OCI-LY7 (cell line): Measurements from ENCODE around the gene CTNND2.

ENCODE experiments used
- EZH2phosphoT487 ChIP-seq: fragments of 200-600 bp; sonication (generic); IDR thresholded peaks from 2 replicates; pipeline ENCODE4 v1.6.1; 2018; ENCODE audit warnings: low read depth, borderline replicate concordance, mild to moderate bottlenecking, mixed run types, antibody characterized with exemption, low read length, moderate library complexity, mixed read lengths
- TF ChIP-seq, protein P1 (sequence below): fragments of 200-600 bp; sonication (generic); conservative IDR thresholded peaks from 2 replicates; pipeline ENCODE4 v1.5.1; 2014; ENCODE audit warnings: mild to moderate bottlenecking, antibody characterized with exemption, low read length, moderate library complexity, mixed read lengths

GRCh38 chr5:11121885-11122284 is 782.4 kb downstream of the CTNND2 start:
- TF ChIP-seq, protein P1, sequence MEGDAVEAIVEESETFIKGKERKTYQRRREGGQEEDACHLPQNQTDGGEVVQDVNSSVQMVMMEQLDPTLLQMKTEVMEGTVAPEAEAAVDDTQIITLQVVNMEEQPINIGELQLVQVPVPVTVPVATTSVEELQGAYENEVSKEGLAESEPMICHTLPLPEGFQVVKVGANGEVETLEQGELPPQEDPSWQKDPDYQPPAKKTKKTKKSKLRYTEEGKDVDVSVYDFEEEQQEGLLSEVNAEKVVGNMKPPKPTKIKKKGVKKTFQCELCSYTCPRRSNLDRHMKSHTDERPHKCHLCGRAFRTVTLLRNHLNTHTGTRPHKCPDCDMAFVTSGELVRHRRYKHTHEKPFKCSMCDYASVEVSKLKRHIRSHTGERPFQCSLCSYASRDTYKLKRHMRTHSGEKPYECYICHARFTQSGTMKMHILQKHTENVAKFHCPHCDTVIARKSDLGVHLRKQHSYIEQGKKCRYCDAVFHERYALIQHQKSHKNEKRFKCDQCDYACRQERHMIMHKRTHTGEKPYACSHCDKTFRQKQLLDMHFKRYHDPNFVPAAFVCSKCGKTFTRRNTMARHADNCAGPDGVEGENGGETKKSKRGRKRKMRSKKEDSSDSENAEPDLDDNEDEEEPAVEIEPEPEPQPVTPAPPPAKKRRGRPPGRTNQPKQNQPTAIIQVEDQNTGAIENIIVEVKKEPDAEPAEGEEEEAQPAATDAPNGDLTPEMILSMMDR, result no peak
- TF ChIP-seq EZH2phosphoT487, result no peak
